Ovary (tissue), 9 donors: Measurements from ENCODE around the gene NUP210. TPM values are rescaled to one million over a fixed set of nuclear protein-coding genes. Genes with fewer than 3 reads are reported as not detected.
A peak's percentile ranks its signal among the peaks of the same experiment; 100 is the strongest.
"Not testable (repeated sequence)": the region's sequence is repeated elsewhere in the genome, so short reads cannot be mapped to it uniquely, and the experiment has no call there.

Experiments
- DNase-seq, 5 donors: peaks; one replicate each; pipeline ENCODE4 v3.0.0-alpha.2; 2019 to 2020
- H3K27ac ChIP-seq, 2 donors: fragments of 200-600 bp; one replicate each; pipeline versions ENCODE4 v1.5.1 to v1.8.0; 2019 to 2022
- H3K27me3 ChIP-seq: fragments of 200-600 bp; one replicate; pipeline ENCODE4 v1.8.0; 2022
- H3K36me3 ChIP-seq: fragments of 200-600 bp; sonication (generic); one replicate; pipeline ENCODE4 v1.5.1; 2019
- H3K4me1 ChIP-seq: one replicate; pipeline ENCODE4 v1.8.1; 2013; ENCODE audit warnings: mild to moderate bottlenecking, moderate library complexity; ENCODE audit not compliant: insufficient read depth
- H3K4me3 ChIP-seq: fragments of 200-600 bp; sonication (generic); one replicate; pipeline ENCODE4 v1.5.1; 2017
- H3K9me3 ChIP-seq, 2 donors: fragments of 200-600 bp in 1 of 2; sonication (generic) in 1 of 2; one replicate each; pipeline versions ENCODE4 v1.5.1 to v1.8.1; 2013 to 2019; ENCODE audit warnings: mild to moderate bottlenecking in 1 of 2, moderate library complexity in 1 of 2
- CTCF ChIP-seq, 3 donors: fragments of 450-650 bp in 2 of 3; fragments of 200-600 bp in 1 of 3; IDR thresholded peaks; one replicate each; pipeline versions ENCODE4 v1.5.1 to v1.8.0; 2016 to 2022; ENCODE audit warnings: antibody characterized with exemption in 3 of 3, mild to moderate bottlenecking in 1 of 3
- EP300 ChIP-seq: sonication (generic); formaldehyde crosslinking; IDR thresholded peaks from one replicate; pipeline ENCODE4 v1.6.1; 2017; ENCODE audit warnings: antibody characterized with exemption
- POLR2A ChIP-seq: fragments of 450-650 bp; IDR thresholded peaks from one replicate; pipeline ENCODE4 v1.6.1; 2017; ENCODE audit warnings: antibody characterized with exemption, mild to moderate bottlenecking, moderate library complexity
- WGBS, 3 donors: extraction: QIAGEN DNeasy Blood & Tissue Kit in 1 of 3; methylation state at CpG; one replicate each; pipeline versions ENCODE4 v1.1.5 to v1.1.7; 2013 to 2017; 5-methylcytosine and 5-hydroxymethylcytosine counted together
- intact Hi-C, 4 donors: fragments of 100-400 bp; cut with DNase I; formaldehyde crosslinking; loops; one replicate each; pipeline versions ENCODE4 v1.11.0 to v1.15.1; 2022 to 2023
- polyA plus RNA-seq, 2 donors: library from polyadenylated mRNA; stranded (reverse); fragments of 200-250 nt in 1 of 2; fragments of 350-450 nt in 1 of 2; fragmentation: Illumina TruSeq in 1 of 2; extraction: RNeasy Lipid Tissue Mini Kit (QIAGEN cat#74804) in 1 of 2; gene quantifications; one replicate each; pipeline ENCODE4 v1.2.3, GENCODE V29; 2013 to 2014
- total RNA-seq, 7 donors: library from RNA; depleted of rRNA in 2 of 7; stranded (reverse); fragments of >200 nt in 2 of 7; fragmentation: NEBNext Ultra II Directional in 3 of 7; extraction: Animal tissue kit (Norgen Biotek cat#: 25700) in 3 of 7; gene quantifications; one replicate each; pipeline versions ENCODE4 v1.1.0 to v1.2.4, GENCODE V29; 2016 to 2023
- donor health status: DM: no; HTN: no; CAD: no; lungs with moderate emphysema.
- donor health status: DM: no; HTN: no; CAD: no.
- donor health status: Bipolar disorder and iron deficiency.
- donor health status: DM: yes; HTN: yes; CAD: no.
- donor health status: DM: no; HTN: no; CAD: no.
- donor health status: DM: yes; HTN: yes; CAD: no.

NUP210 gene
- total and polyA plus RNA-seq, 9 donors: 1.4 to 5.8 (median 3.2) TPM

GRCh38 chr3:13451301-13451673, 31.2 kb upstream of the NUP210 start:
- WGBS, 3 donors: 1 to 3% (median 1%) methylated on average over 7 of the region's 7 CpGs
- peak overlapping the region; percentile 42 for H3K4me3 ChIP-seq
- no peaks in the 10 kb centered on the region for H3K36me3 ChIP-seq
- peak in 1 of 5 donors; percentile 37 for DNase-seq
- TF ChIP-seq EP300: no peak
- TF ChIP-seq CTCF (IDR thresholded peaks at IDR 0.05): no peak
- TF ChIP-seq POLR2A: no peak
- H3K27me3 ChIP-seq: no peaks in the 10 kb centered on the region
- peaks cover 4% of the 10 kb centered on the region for H3K4me1 ChIP-seq
- no peaks in the 10 kb centered on the region for H3K9me3 ChIP-seq
- peak overlapping the region in 1 of 2 donors; percentile 68 for H3K27ac ChIP-seq
- intact Hi-C loops: loop anchor here in 1 of 4 donors (5.0 kb wide), 1 partner anchor 359 kb away; no protein-coding TSS in a partner anchor

GRCh38 chr3:13442882-13443281, 22.8 kb upstream of the NUP210 start:
- H3K4me3 ChIP-seq, H3K36me3 ChIP-seq, H3K27ac ChIP-seq, H3K4me1 ChIP-seq, DNase-seq, intact Hi-C loops, H3K27me3 ChIP-seq, H3K9me3 ChIP-seq: not testable (repeated sequence)
- WGBS, 3 donors: 90 to 92% (median 91%) methylated on average over 2 of the region's 2 CpGs

- H3K4me3 ChIP-seq: no peak overlapping the region
These were observed 20.2 kb upstream of the NUP210 start for GRCh38 chr3:13440204-13440817.

GRCh38 chr3:13436213-13436612, 16.1 kb upstream of the NUP210 start:
- intact Hi-C loops, DNase-seq, H3K4me3 ChIP-seq, H3K27me3 ChIP-seq, H3K4me1 ChIP-seq, H3K27ac ChIP-seq, H3K36me3 ChIP-seq, H3K9me3 ChIP-seq: not testable (repeated sequence)
- 85 to 87% (median 87%) methylated on average over 4 of the region's 4 CpGs for WGBS, 3 donors

More at GRCh38 chr3:13440204-13440817, 20.2 kb upstream of the NUP210 start:
- H3K27me3 ChIP-seq: no peaks in the 10 kb centered on the region
- 80 to 84% (median 82%) methylated on average over 4 of the region's 4 CpGs for WGBS, 3 donors
- H3K27ac ChIP-seq: no peak overlapping the region
- H3K9me3 ChIP-seq: no peaks in the 10 kb centered on the region
- TF ChIP-seq POLR2A (no peak), CTCF (IDR thresholded peaks at IDR 0.05) (no peak), EP300 (no peak)
- no peaks in the 10 kb centered on the region for H3K36me3 ChIP-seq
- intact Hi-C loops: no loop called here
- no peak for DNase-seq
- H3K4me1 ChIP-seq: no peaks in the 10 kb centered on the region

GRCh38 chr3:13433912-13434311, 13.8 kb upstream of the NUP210 start:
- intact Hi-C loops: no loop called here
- Histone ChIP-seq H3K9me3 (no peaks in the 10 kb centered on the region), H3K4me1 (no peaks in the 10 kb centered on the region), H3K27ac (no peak overlapping the region), H3K4me3 (no peak overlapping the region), H3K27me3 (no peaks in the 10 kb centered on the region), H3K36me3 (no peaks in the 10 kb centered on the region)
- TF ChIP-seq POLR2A (no peak), CTCF (IDR thresholded peaks at IDR 0.05) (no peak), EP300 (no peak)
- 65 to 78% (median 67%) methylated on average over 5 of the region's 5 CpGs for WGBS, 3 donors
- DNase-seq: no peak
